Upper lobe of left lung (tissue), 6 donors: Measurements from ENCODE around the gene ZNF417. TPM values are rescaled to one million over a fixed set of nuclear protein-coding genes. Genes with fewer than 3 reads are reported as not detected.
"Not testable (repeated sequence)": the region's sequence is repeated elsewhere in the genome, so short reads cannot be mapped to it uniquely, and the experiment has no call there.

ENCODE experiments used
- ATAC-seq, 2 donors: fragments of 200-7000 bp; cut with Tn5 transposase; one replicate each; pipeline ENCODE4 v1.9.1; 2022; ENCODE audit warnings: mild to moderate bottlenecking in 2 of 2, moderate library complexity in 2 of 2; ENCODE audit not compliant: low FRiP score in 2 of 2
- DNase-seq, 2 donors: peaks; one replicate each; pipeline ENCODE4 v3.0.0-alpha.2; 2019 to 2020
- H3K27ac ChIP-seq, 4 donors: fragments of 200-600 bp; sonication (generic); one replicate each; pipeline ENCODE4 v1.5.1; 2016 to 2019
- H3K27me3 ChIP-seq, 4 donors: fragments of 200-600 bp; sonication (generic); one replicate each; pipeline ENCODE4 v1.5.1; 2017 to 2019
- H3K36me3 ChIP-seq, 4 donors: fragments of 200-600 bp; sonication (generic); one replicate each; pipeline ENCODE4 v1.5.1; 2016 to 2019
- H3K4me1 ChIP-seq, 4 donors: fragments of 200-600 bp; sonication (generic); one replicate each; pipeline ENCODE4 v1.5.1; 2018 to 2019
- H3K4me3 ChIP-seq, 4 donors: fragments of 200-600 bp; sonication (generic); one replicate each; pipeline ENCODE4 v1.5.1; 2017 to 2019; ENCODE audit warnings: mild to moderate bottlenecking in 2 of 4, moderate library complexity in 1 of 4
- H3K9me3 ChIP-seq, 4 donors: fragments of 200-600 bp; sonication (generic); one replicate each; pipeline ENCODE4 v1.5.1; 2018 to 2019
- CTCF ChIP-seq, 6 experiments: fragments of 450-650 bp in 4 of 6; fragments of 200-600 bp in 2 of 6; sonication (generic) in 2 of 6; IDR thresholded peaks; one replicate each; pipeline ENCODE4 v1.5.1; 2016 to 2019; ENCODE audit warnings: antibody characterized with exemption in 6 of 6
- EP300 ChIP-seq, 4 donors: sonication (generic); formaldehyde crosslinking; IDR thresholded peaks; one replicate each; pipeline ENCODE4 v1.5.1; 2017; ENCODE audit warnings: antibody characterized with exemption in 4 of 4, control low read depth in 2 of 4
- POLR2A ChIP-seq, 4 donors: fragments of 450-650 bp; IDR thresholded peaks; one replicate each; pipeline ENCODE4 v1.5.1; 2016 to 2017; ENCODE audit warnings: antibody characterized with exemption in 4 of 4, mild to moderate bottlenecking in 2 of 4
- POLR2AphosphoS5 ChIP-seq, 2 donors: sonication (generic); formaldehyde crosslinking; IDR thresholded peaks; one replicate each; pipeline ENCODE4 v1.5.1; 2017; ENCODE audit warnings: antibody characterized with exemption in 2 of 2
- WGBS, 2 donors: methylation state at CpG; one replicate each; pipeline ENCODE4 v1.1.5; 2017 to 2018; 5-methylcytosine and 5-hydroxymethylcytosine counted together
- total RNA-seq, 6 donors: library from RNA; depleted of rRNA in 4 of 6; stranded (reverse); fragments of >200 nt in 4 of 6; gene quantifications; one replicate each; pipeline versions ENCODE4 v1.1.0 to v1.2.1, GENCODE V29; 2016 to 2021
- donor health status: DM: no; HTN: no; CAD: no; lungs with moderate emphysema.
- donor health status: DM: no; HTN: yes; CAD: no; lungs with severe emphysema.

Gene ZNF417
- total RNA-seq, 6 donors from 2014 or later, result 7.3 to 24.1 (median 14.4) TPM

DNA sequence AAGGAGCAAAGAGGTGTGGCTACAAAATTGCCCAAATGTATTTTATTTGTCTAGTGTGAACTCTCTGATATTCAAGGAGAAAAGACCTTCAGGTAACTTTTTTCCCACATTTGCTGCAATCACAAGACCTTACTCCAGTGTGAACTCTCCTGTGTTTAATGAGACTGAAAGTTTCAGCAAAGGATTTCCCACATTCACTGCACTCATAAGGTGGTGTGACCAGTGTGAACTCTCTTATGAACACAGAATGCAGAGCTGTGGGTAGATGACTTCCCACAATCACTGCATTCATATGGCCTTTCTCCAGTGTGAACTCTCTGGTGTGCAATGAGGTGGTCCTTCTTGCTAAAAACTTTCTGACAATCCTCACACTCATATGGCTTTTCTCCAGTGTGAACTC is 43.9 kb downstream of the ZNF417 start:
- ATAC-seq (no peak), DNase-seq (no peak)
- no peak for TF ChIP-seq CTCF (IDR thresholded peaks at IDR 0.05)
- no peak for TF ChIP-seq POLR2AphosphoS5 (IDR thresholded peaks at IDR 0.05)
- TF ChIP-seq EP300 (IDR thresholded peaks at IDR 0.05), result no peak
- TF ChIP-seq POLR2A (IDR thresholded peaks at IDR 0.05), result no peak
- Histone ChIP-seq H3K27me3 (no peaks in the 10 kb centered on the region), H3K27ac (no peak overlapping the region), H3K9me3 (peaks cover 58 to 92% (median 86%) of the 10 kb centered on the region in 4 donors), H3K4me3 (no peak overlapping the region), H3K36me3 (peaks cover 0 to 29% (median 23%) of the 10 kb centered on the region in 4 donors), H3K4me1 (no peaks in the 10 kb centered on the region)

DNA sequence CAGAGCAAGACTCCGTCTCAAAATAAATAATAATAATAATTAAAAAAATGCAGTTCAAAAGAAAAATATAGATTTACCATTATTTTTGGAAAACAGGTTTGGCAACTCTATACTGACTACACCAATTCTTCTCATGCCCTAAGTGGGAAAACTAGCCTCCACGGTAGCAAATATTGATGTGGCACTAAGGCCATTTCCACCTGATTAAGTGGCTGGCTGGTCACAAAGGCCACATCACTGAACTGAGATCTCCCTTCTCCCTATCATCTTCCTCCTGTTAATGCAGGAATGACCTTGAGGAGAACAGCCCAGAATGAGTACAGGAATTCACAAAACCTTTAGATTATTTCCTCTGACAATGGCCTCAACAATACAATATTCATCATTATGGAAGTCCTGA is 46.2 kb downstream of the ZNF417 start:
- no peaks in the 10 kb centered on the region for H3K4me1 ChIP-seq
- TF ChIP-seq CTCF (IDR thresholded peaks at IDR 0.05) (no peak), EP300 (IDR thresholded peaks at IDR 0.05) (no peak), POLR2A (IDR thresholded peaks at IDR 0.05) (no peak), POLR2AphosphoS5 (IDR thresholded peaks at IDR 0.05) (no peak)
- H3K27me3 ChIP-seq, result no peaks in the 10 kb centered on the region
- WGBS, 2 donors, result 92 to 93% methylated on average over 2 of the region's 2 CpGs
- peaks cover 9 to 39% (median 36%) of the 10 kb centered on the region in 4 donors for H3K36me3 ChIP-seq
- DNase-seq (no peak), ATAC-seq (no peak)
- no peak overlapping the region for H3K27ac ChIP-seq
- H3K9me3 ChIP-seq, result peaks cover 65 to 95% (median 92%) of the 10 kb centered on the region in 4 donors
- no peak overlapping the region for H3K4me3 ChIP-seq

DNA sequence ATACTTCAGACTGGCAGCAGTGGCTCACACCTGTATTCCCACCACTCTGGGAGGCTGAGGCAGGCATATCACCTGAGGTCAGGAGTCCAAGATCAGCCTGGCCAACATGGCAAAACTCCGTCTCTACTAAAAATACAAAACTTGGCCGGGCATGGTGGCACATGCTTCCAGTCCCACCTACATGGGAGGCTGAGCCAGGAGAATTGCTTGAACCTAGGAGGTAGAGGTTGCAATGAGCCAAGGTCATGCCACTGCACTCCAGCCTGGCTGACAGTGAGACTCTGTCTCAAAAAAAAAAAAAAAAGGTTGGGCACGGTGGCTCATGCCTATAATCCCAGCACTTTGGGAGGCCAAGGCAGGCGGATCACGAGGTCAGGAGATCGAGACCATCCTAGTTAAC is 46.7 kb downstream of the ZNF417 start:
- WGBS, 2 donors, result 86 to 99% methylated on average over 6 of the region's 6 CpGs
- H3K36me3 ChIP-seq, result peaks cover 9 to 43% (median 40%) of the 10 kb centered on the region in 4 donors
- H3K4me1 ChIP-seq, ATAC-seq, H3K27me3 ChIP-seq, H3K4me3 ChIP-seq, H3K27ac ChIP-seq, DNase-seq: not testable (repeated sequence)
- peaks cover 65 to 99% (median 91%) of the 10 kb centered on the region in 4 donors for H3K9me3 ChIP-seq

- DNase-seq (no peak), ATAC-seq (no peak)
- 95 to 97% methylated on average over 7 of the region's 7 CpGs for WGBS, 2 donors
- peaks cover 15 to 54% (median 49%) of the 10 kb centered on the region in 4 donors for H3K36me3 ChIP-seq
- TF ChIP-seq EP300 (IDR thresholded peaks at IDR 0.05), result no peak
- TF ChIP-seq POLR2A (IDR thresholded peaks at IDR 0.05), result no peak
- no peak for TF ChIP-seq POLR2AphosphoS5 (IDR thresholded peaks at IDR 0.05)
- TF ChIP-seq CTCF (IDR thresholded peaks at IDR 0.05), result no peak
- no peak overlapping the region for H3K4me3 ChIP-seq
- no peak overlapping the region for H3K27ac ChIP-seq
- peaks cover 54 to 97% (median 84%) of the 10 kb centered on the region in 4 donors for H3K9me3 ChIP-seq
- H3K27me3 ChIP-seq, result no peaks in the 10 kb centered on the region
- no peaks in the 10 kb centered on the region for H3K4me1 ChIP-seq
Measured at GRCh38 chr19:57867868-57868492, 48.4 kb downstream of the ZNF417 start.

Other genes with a start within 250 kb of the ZNF417 start
- under 1 TPM in 2 of 6 donors, not detected in 4; 0.17 to 0.49 TPM for gene ZSCAN4, start 247.7 kb downstream of the ZNF417 start, total RNA-seq
- 10 to 100 TPM in 2 of 6 donors, 1 to 10 TPM in 4; 4.3 to 15.4 (median 7.0) TPM for gene ZNF551, start 234.6 kb downstream of the ZNF417 start, total RNA-seq
- 1 to 10 TPM; 1.4 to 7.3 (median 2.4) TPM for gene ZNF154, start 207.4 kb downstream of the ZNF417 start, total RNA-seq
- gene ZNF671, start 189.0 kb downstream of the ZNF417 start, total RNA-seq, result 10 to 100 TPM in 1 of 6 donors, 1 to 10 TPM in 5; 1.8 to 15.7 (median 7.2) TPM
- gene ZNF776, start 169.8 kb downstream of the ZNF417 start, total RNA-seq, result 10 to 100 TPM in 5 of 6 donors, 1 to 10 TPM in 1; 9.7 to 83.8 (median 13.3) TPM
- 10 to 100 TPM; 13.2 to 30.4 (median 19.6) TPM for gene ZNF586, start 146.9 kb downstream of the ZNF417 start, total RNA-seq
- gene ZNF552, start 101.7 kb downstream of the ZNF417 start, total RNA-seq, result 10 to 100 TPM; 12.1 to 68.1 (median 21.0) TPM
- gene ZNF587B, start 86.3 kb downstream of the ZNF417 start, total RNA-seq, result 10 to 100 TPM; 10.2 to 32.5 (median 16.4) TPM
- 10 to 100 TPM; 12.2 to 52.4 (median 23.0) TPM for gene ZNF587, start 66.7 kb downstream of the ZNF417 start, total RNA-seq
- gene ZNF814, start 27.6 kb downstream of the ZNF417 start, total RNA-seq, result 10 to 100 TPM in 3 of 6 donors, 1 to 10 TPM in 3; 7.1 to 16.8 (median 9.4) TPM
- 10 to 100 TPM in 2 of 6 donors, 1 to 10 TPM in 4; 3.3 to 18.0 (median 5.7) TPM for gene ZNF418, start 18.8 kb upstream of the ZNF417 start, total RNA-seq
- gene ZNF256, start 31.1 kb upstream of the ZNF417 start, total RNA-seq, result 1 to 10 TPM; 1.1 to 4.9 (median 3.4) TPM
- gene C19orf18, start 57.9 kb upstream of the ZNF417 start, total RNA-seq, result 1 to 10 TPM in 3 of 6 donors, under 1 TPM in 2, not detected in 1; 0.46 to 7.7 (median 1.2) TPM
- gene ZNF606, start 86.2 kb upstream of the ZNF417 start, total RNA-seq, result 10 to 100 TPM in 5 of 6 donors, 1 to 10 TPM in 1; 9.6 to 40.9 (median 15.4) TPM
- gene ZSCAN1, start 117.4 kb upstream of the ZNF417 start, total RNA-seq, result 1 to 10 TPM in 2 of 6 donors, under 1 TPM in 1, not detected in 3; 0.61 to 2.1 (median 1.4) TPM
- gene ZNF135, start 142.7 kb upstream of the ZNF417 start, total RNA-seq, result 10 to 100 TPM in 1 of 6 donors, 1 to 10 TPM in 5; 1.7 to 11.5 (median 3.4) TPM
- gene ZSCAN18, start 181.6 kb upstream of the ZNF417 start, total RNA-seq, result 100 to 1,000 TPM in 2 of 6 donors, 10 to 100 TPM in 4; 30.6 to 116 (median 74.1) TPM
- gene ZNF329, start 234.2 kb upstream of the ZNF417 start, total RNA-seq, result 10 to 100 TPM in 1 of 6 donors, 1 to 10 TPM in 5; 4.9 to 18.4 (median 7.1) TPM